ENCODE data around the gene ATP5PD.
"Not testable (repeated sequence)": the region's sequence is repeated elsewhere in the genome, so short reads cannot be mapped to it uniquely, and the experiment has no call there.

Gene ATP5PD

DNA sequence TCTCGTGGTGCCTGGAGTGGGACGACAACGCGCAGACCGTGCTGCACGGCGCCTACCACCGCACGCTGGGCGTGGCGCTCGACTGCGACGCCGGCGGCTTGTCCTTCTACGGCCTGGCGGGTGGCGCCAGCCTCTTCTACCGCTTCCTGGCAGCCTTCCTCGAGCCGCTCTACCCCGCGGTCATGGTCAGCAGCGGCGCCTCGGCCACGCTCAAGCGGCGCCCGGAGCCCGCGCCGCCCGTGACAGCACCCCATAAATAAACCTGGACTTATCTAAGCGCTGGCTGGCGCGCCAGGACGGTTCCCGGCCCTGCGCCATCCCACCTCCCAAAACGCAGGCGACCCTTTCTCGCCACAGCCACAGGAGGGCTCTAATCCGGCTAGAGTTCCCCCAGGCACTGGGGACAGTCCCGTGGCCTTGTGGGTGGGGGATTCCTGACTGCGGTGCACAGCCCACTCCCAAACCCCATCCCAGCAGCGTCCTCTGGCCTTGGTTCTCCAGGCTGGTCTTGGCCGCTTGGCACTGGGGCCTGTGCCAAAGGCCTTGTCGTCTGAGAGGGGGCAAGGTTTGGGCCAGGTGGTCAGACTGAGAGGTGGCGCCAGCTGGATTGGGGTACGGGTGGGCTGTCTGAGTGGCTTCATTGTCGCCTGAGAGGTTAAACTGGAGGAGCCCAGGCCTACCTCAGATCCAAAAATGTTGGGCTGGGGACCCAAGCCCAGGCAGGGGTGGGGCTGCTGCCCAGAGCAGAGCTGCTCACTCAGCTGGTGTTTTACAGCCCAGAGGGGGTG is 30.9 kb upstream of the ATP5PD start:
- peak; percentile 75 for DNase-seq (ENCODE audit: extremely low spot score)
- POLR2A ChIA-PET, result no interaction called here
- CTCF ChIA-PET, result interaction anchor here (1.0 to 3.9 kb wide), 12 partner anchors 9 to 193 kb away, joined by 3 to 23 read pairs (median 6); partner anchors contain the start of genes MIF4GD and SLC16A5
- TF ChIP-seq CTCF (IDR thresholded peaks at IDR 0.05; ENCODE audit: control extremely low read depth, extremely low read depth, low read depth, missing control alignments), result peak; percentile 40

- ChIA-PET CTCF (interaction anchor here (1.1 to 3.9 kb wide), 7 partner anchors 9 to 194 kb away, joined by 3 to 23 read pairs (median 6); partner anchors contain the start of genes MIF4GD and NT5C), POLR2A (no interaction called here)
- no peak for TF ChIP-seq CTCF (IDR thresholded peaks at IDR 0.05; ENCODE audit: control extremely low read depth, extremely low read depth, low read depth, missing control alignments)
These were observed 30.3 kb upstream of the ATP5PD start for GRCh38 chr17:75077072-75077495.

GRCh38 chr17:75075597-75076336 is 29.0 kb upstream of the ATP5PD start:
- no peak for TF ChIP-seq CTCF (IDR thresholded peaks at IDR 0.05; ENCODE audit: control extremely low read depth, extremely low read depth, low read depth, missing control alignments)
- no peak for DNase-seq (ENCODE audit: extremely low spot score)
- ChIA-PET CTCF (interaction anchor here (1.0 to 6.1 kb wide), 8 partner anchors 7 to 125 kb away, joined by 3 to 23 read pairs (median 8); partner anchors contain the start of gene NT5C), POLR2A (interaction anchor here (0.6 to 1.1 kb wide), 3 partner anchors 9 to 79 kb away, joined by 3 to 8 read pairs (median 3); partner anchors contain the start of genes ARMC7 and JPT1)

More at GRCh38 chr17:75077072-75077495, 30.3 kb upstream of the ATP5PD start:
- DNase-seq (ENCODE audit: extremely low spot score), result peak; percentile 54

GRCh38 chr17:75074532-75074931 is 27.8 kb upstream of the ATP5PD start:
- TF ChIP-seq CTCF (IDR thresholded peaks at IDR 0.05; ENCODE audit: control extremely low read depth, extremely low read depth, low read depth, missing control alignments), result no peak
- ChIA-PET POLR2A (no interaction called here), CTCF (interaction anchor here (1.4 to 6.1 kb wide), 4 partner anchors 14 to 57 kb away, joined by 5 to 23 read pairs (median 12); partner anchors contain the start of gene NT5C)
- DNase-seq (ENCODE audit: extremely low spot score), result no peak

DNA sequence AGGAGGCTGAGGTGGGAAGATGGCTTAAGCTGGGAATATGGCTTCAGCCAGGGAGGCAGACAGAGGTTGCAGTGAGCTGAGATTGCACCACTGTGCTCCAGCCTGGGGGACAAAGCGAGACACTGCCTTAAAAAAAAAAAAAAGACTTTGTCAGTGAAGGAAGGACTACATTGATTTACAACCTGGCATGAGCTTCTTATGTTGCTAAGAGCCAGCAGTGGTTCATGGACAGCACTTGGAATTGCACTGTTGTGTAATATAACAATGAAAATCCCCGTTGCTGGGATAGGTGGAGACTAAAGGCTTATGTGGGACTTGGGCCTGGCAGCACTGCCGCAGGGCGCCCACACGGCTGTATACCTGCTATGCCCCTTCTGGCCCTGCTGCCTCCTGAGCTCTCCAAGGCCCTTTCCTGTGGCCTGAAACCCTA is 26.9 kb upstream of the ATP5PD start:
- TF ChIP-seq CTCF (IDR thresholded peaks at IDR 0.05; ENCODE audit: control extremely low read depth, extremely low read depth, low read depth, missing control alignments), result no peak
- ChIA-PET CTCF (interaction anchor here (1.2 to 6.1 kb wide), 6 partner anchors 11 to 58 kb away, joined by 4 to 23 read pairs (median 7); partner anchors contain the start of gene NT5C), POLR2A (no interaction called here)
- DNase-seq (ENCODE audit: extremely low spot score), result no peak

DNA sequence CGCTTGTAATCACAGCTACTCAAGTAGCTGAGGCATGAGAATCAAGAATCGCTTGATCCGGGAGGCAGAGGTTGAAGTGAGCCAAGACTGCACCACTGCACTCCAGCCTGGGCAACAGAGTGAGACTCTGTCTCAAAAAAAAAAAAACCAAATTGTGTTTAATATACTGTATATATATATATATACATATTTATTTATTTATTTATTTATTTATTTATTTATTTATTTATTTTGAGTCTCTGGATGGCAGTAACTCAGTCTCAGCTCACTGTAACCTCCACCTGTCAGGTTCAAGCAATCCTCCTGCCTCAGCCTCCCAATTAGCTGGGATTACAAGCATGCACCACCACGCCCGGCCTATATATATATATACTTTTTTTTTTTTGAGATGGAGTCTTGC is 26.1 kb upstream of the ATP5PD start:
- CTCF ChIA-PET, result interaction anchor here (1.2 to 6.1 kb wide), 7 partner anchors 10 to 129 kb away, joined by 3 to 23 read pairs (median 4); no protein-coding TSS in a partner anchor
- DNase-seq (ENCODE audit: extremely low spot score); POLR2A ChIA-PET: not testable (repeated sequence)

DNA sequence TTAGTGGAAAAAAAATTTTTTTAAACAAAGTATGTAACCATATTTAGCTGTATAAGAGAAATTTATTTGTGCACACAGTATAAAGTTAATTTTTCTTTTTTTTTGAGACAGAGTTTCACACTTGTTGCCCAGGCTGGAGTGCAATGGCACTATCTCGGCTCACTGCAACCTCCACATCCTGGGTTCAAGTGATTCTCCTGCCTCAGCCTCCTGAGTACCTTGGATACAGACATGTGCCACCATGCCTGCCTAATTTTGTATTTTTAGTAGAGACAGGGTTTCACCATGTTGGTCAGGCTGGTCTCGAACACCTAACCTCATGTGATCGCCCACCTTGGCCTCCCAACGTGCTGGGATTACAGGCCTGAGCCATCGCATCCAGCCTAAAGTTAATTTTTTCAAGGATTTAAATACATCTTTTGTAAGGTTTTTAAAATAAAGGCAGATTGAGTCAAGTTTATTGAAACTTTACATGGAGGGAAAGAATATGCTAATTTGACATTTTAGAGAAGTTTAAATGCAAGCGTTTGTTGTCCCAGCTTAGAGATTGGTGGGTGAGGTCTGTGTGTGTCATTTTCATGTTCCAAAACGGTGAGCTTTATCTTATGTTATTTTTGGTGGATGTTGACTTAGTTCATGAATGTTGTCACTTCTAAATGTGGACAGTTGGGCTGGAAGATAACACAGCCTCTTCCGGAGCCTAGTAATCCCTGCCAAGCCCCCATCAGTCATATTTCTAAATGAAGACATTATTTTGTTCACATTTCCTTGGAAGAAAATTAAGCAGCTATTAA is 24.9 kb upstream of the ATP5PD start:
- CTCF ChIA-PET, result interaction anchor here (1.3 to 6.1 kb wide), 5 partner anchors 11 to 130 kb away, joined by 3 to 23 read pairs (median 9); no protein-coding TSS in a partner anchor
- POLR2A ChIA-PET; DNase-seq (ENCODE audit: extremely low spot score): not testable (repeated sequence)
